Retinal pigment epithelial cell (primary cell): ENCODE data around the gene TBC1D22A.

Source experiments
- DNase-seq: peaks from one replicate; pipeline ENCODE4 v3.0.0-alpha.2; 2010; ENCODE audit warnings: low read depth
- H3K4me3 ChIP-seq: 2 replicates; pipeline ENCODE4 v1.5.1; 2011; ENCODE audit warnings: mild to moderate bottlenecking, low read length, control low read depth, moderate library complexity
- TF ChIP-seq, protein P1 (sequence below): conservative IDR thresholded peaks from 2 replicates; pipeline ENCODE4 v1.5.1; 2011; ENCODE audit warnings: low read depth, low read length, control low read depth, inconsistent platforms

TBC1D22A gene

DNA sequence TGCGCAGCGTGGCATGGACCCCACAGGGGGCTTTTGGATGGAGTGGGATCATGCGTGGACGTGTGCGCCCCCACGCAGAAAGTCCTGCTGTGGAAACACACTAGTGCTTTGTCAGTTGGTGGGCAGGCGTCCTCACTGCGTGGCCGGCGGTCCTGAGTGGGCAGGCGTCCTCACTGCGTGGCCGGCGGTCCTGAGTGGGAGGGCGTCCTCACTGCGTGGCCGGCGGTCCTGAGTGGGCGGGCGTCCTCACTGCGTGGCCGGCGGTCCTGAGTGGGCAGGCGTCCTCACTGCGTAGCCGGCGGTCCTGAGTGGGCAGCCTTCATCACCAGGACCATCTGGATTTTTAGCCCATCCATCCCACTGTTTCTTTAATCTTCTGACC is 205.9 kb downstream of the TBC1D22A start:
- DNase-seq = no peak
- TF ChIP-seq, protein P1, sequence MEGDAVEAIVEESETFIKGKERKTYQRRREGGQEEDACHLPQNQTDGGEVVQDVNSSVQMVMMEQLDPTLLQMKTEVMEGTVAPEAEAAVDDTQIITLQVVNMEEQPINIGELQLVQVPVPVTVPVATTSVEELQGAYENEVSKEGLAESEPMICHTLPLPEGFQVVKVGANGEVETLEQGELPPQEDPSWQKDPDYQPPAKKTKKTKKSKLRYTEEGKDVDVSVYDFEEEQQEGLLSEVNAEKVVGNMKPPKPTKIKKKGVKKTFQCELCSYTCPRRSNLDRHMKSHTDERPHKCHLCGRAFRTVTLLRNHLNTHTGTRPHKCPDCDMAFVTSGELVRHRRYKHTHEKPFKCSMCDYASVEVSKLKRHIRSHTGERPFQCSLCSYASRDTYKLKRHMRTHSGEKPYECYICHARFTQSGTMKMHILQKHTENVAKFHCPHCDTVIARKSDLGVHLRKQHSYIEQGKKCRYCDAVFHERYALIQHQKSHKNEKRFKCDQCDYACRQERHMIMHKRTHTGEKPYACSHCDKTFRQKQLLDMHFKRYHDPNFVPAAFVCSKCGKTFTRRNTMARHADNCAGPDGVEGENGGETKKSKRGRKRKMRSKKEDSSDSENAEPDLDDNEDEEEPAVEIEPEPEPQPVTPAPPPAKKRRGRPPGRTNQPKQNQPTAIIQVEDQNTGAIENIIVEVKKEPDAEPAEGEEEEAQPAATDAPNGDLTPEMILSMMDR = no peak
- no peak overlapping the region for H3K4me3 ChIP-seq

DNA sequence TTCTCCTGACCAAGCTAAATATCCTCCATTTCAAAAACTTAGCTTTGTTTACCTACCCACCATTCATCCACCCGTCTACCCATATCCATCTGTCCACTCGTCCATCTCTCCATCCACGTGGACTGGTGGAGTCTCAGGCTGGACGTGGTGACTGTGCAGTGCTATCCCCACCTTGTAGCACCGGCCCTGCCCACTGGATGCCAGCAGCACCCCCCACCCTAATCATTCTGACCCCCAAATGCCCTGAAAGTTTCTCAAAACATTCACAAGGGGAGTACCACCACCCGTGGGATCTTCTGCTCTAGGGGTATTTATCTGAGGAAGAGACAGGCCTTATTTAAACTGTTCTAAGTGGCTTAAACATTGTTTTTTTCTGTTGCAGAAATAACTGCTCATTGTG is 206.4 kb downstream of the TBC1D22A start:
- H3K4me3 ChIP-seq = no peak overlapping the region
- TF ChIP-seq, protein P1 = no peak
- no peak for DNase-seq

DNA sequence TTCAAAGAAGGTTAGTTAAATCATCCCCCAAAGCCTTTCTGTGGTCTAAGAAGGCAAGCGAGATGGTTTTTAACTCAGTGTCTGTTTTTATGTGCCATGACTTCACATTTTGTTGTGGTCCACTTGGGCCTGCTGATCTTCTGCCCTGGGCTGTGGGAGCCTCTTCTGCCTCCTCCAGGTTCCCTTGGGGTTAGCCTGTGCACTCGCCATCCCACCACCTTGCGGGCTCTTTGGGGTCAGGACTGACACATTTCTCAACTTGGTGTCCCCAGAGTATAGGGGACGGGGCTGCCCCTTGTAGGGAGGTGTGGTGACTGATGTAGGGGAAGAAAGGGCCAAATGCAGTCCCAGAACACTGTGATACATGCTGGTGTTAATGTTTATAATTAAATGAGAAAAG is 207.0 kb downstream of the TBC1D22A start:
- H3K4me3 ChIP-seq = no peak overlapping the region
- TF ChIP-seq, protein P1 = no peak
- no peak for DNase-seq

DNA sequence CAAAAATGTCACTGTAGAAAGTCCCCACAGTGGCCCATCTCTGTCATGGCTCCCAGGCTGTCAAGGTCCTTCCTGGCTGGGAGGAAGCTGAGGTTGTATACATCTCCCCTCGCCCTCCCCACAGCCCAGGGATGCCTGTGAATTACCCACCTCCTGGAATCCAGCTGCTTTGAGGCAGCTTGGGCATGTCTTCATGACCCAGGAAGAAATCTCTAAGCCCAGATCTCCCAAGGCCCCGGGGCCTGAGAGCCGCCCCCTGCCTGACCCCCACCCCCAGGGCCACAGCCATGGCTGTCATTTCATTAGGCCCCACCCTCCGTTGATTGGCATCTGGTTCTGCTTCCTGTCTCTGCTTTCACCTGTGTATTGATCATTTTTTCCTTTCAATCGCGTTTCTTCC is 207.5 kb downstream of the TBC1D22A start:
- no peak for DNase-seq
- TF ChIP-seq, protein P1 = no peak
- H3K4me3 ChIP-seq = no peak overlapping the region

DNA sequence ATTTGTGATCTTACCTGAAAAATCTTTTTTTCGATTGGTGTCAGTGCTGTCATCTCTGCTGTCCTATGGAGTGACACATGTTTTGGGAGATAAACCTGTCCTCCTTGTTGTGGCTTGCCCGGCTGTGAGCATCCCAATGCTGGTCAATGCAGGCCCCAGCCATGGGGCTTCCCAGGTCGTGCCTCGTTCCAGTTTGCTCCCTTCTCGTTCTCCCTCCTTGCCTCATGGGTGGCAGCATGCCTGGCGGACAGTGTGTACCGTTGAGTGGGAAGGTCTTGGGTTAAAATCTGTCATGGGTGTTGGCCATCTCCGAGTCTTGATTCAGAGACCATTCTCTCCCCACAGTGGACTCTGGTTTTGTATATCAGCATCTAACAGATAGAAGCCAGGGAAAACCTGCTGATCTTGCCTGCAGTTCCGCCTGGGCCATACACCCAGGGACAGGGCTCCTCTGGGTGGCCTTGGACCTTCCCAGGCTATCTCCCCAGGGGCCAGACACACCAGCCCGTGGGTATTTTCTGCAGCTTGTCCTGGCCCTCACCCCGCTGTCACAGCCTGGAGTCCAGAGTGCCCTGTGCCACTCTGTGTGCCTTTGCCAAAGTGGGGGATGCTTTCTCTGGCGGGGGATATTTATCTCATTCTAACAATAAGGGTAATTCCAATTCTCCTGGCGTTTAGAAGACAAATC is 208.1 kb downstream of the TBC1D22A start:
- DNase-seq = no peak
- no peak overlapping the region for H3K4me3 ChIP-seq
- TF ChIP-seq, protein P1 = no peak

DNA sequence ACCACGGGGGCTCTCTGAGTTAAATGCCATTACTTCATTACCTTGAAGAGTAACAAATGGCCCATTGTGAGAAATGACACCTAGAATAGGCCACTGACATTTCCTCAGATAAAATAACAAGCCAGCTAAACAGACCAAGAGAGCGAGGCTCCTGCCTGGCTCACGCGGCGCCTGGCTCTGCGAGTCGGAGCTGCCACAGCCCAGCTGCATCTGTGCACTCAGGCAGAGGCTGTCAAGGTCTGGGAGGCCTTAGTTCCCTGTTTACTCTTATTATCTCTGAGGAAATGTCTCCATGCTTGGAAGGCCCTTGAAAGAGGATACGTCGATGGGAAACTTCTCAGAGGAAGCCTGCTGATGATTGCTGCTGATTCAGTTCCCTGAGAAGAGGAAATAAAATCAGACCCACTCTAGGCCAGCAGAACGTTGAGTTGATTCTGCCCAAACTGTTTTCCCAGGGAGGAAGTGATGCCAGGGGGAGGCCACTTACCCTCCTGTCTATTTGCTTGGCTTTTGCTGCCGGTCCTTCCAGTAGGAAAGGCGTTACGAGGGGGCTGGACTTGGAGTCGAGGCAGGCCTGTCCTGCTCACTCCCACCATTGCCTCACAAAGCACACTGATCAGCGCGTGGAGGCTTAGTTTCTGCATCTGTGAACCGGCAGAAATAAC is 208.8 kb downstream of the TBC1D22A start:
- TF ChIP-seq, protein P1 = no peak
- no peak overlapping the region for H3K4me3 ChIP-seq
- no peak for DNase-seq

DNA sequence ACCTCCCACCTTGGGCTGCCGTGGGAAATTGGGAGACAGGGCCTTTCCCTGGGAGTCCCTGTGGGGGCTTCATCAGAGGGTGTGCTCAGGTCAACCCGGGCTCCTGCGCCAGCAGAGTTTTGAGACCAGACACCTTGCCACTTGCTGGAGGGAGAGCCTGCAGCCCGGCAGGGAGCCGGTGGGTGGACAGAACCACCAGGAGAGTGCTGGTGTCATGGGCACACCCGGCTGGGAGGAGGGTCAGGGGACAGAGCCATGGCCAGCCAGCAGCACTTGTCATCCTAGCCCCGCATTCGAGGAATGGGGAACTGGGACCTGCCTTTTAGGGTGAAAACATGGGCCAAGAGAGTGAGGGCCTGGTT is 209.3 kb downstream of the TBC1D22A start:
- DNase-seq = no peak
- H3K4me3 ChIP-seq = no peak overlapping the region
- TF ChIP-seq, protein P1 = no peak
